Central memory CD4-positive, alpha-beta T cell (primary cell): Measurements from ENCODE around the gene RPL19.

Source experiments
- DNase-seq: peaks from one replicate; pipeline ENCODE4 v3.0.0; 2022

The RPL19 gene

GRCh38 chr17:39199820-39200069 is 338 bp upstream of the RPL19 start:
- DNase-seq, result peak; percentile 88

GRCh38 chr17:39200957-39201510 is 951 bp downstream of the RPL19 start:
- DNase-seq, result no peak

- no peak for DNase-seq
Measured at GRCh38 chr17:39204245-39204644, 4.2 kb downstream of the RPL19 start.

DNA sequence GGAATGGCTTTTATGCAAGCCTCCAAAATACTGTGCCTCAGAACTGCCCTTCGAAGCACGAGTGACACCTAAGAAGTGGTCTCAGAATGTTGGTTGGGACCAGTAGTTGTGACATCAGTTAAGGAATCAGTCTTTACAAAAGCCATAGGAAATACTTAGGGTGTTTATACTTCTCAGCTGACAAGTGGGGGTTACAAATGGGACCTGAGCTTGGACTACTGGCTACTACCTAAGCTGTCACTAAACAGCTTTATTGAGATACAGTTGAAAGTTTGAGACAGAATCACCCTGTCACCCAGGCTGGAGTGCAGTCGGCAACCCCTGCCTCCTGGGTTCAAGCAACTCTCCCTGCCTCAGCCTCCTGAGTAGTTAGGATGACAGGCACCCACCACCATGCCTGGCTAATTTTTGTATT is 5.0 kb downstream of the RPL19 start:
- no peak for DNase-seq

DNA sequence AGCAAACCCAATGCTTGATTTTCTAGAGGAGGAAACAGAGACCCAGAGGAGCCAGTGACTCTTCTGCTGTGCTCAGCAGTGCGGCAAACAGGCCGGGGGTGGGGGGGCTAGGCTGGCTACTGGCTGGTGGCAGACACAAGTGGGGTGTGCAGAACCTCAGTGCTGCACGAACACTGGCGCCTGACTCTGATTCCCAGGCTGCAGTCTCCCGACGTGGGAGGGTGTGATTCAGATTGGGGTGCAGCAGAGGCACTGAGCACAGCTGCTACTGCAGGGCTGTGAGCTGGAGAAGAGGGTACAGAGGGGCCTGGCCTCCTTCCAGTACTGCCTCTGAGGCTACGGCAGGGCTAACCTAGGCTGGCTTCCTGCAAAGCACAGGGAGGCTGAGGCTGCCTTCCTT is 8.1 kb downstream of the RPL19 start:
- DNase-seq, result no peak

- DNase-seq, result no peak
Measured at GRCh38 chr17:39208893-39209292, 8.8 kb downstream of the RPL19 start.

DNA sequence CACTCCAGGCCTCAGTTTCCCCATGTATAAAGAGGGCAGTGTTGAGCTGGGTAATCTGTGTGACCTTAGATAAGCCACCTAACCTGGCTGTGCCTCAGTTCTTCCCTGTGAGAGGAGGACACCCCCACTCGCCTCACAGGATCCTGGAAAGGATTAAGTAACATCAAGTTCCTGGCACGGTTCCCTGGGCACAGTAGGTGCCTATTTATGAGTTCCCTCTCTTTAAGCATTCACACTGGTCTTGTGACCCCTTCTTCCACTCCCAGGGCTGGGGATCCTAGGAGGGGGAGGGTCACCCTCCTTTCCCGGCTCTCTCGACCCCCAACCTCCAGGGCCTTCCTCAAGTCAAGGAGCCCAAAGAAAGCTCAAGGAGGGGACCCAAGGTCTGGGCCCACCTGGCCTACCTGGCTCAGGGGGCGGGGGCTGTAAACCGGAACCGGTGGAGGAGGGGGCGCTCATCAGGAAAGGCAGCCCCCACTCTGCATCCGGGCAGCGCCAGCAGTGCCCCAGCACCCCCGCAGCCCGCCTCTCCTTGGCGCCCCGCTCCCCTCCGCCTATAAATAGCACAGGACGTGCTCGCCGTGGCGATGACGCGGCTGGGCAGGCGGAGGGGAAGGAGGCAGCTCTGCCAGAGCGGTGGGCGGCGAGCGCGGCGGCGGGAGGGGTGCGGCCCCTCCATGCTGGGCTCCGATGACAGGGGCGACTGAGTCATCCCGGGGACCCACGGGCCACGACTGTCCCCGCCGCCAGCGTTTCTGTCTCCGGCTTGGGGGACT is 9.4 kb downstream of the RPL19 start:
- peak; percentile 58 for DNase-seq

DNA sequence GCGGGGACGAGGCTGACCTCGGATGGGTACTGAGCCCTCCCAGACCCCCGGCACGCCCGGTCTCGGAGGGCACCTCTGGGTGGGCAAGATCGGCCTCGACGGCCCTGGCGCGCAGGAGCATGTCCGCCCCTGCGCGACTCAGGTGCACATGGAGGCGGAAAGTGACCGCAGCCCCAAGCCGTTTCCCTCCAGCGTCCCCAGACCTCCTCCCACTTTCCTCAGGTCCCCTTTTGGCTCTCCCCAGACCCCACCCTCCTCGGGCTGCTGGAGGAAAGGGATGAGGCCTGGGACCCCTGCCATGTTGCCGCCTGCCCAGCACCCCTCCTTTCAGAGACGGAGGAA is 10.0 kb downstream of the RPL19 start:
- no peak for DNase-seq

- no peak for DNase-seq
Measured at GRCh38 chr17:39212195-39212810, 12.2 kb downstream of the RPL19 start.

GRCh38 chr17:39212841-39213480 is 12.9 kb downstream of the RPL19 start:
- no peak for DNase-seq

DNA sequence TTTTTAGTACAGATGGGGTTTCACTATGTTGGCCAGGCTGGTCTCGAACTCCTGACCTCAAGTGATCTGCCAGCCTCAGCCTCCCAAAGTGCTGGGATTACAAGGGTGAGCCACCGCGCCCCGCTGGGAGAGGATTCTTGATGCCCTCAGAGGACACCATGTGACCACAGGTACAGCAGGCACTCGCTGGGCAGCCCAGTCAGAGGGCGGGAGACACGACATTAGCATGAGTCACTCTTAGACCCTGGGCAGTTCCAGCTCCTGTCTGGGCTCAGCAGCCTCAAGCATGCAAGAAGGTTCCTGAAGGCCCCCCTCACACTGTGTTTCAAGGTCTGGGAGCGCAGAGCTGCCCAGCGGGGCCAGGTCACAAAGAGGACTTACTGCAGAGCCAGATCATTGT is 13.8 kb downstream of the RPL19 start:
- no peak for DNase-seq

DNA sequence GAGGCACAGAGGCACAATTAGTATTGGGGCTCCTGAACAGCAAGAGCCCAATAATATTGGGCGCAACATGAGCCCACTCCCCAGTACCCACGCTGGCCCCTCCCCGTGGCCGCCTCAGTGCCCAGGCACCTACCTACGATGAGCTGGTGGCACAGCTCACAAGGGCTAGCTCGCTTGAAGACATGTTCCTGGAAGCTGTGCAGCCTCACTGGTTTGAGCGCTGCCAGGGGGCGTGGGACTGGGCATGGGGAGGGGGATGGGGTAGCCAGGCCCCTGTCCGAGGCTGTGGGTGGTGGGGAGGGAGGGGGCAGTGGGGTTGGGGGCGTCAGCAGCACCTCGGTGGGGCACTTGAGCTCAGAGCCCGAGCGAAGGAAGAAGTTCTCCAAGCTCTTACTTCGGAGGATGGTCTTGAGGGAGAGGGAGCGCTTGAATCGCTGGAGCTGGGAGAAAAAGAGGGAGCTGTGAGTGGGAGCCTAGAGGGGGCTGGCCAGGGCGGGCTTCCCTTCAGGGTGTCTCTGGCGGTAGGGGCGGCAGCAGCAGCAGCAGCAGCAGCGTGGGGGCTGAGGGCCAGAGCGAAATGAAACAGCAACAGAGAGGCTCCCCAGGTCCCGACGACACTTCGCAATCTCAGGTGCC is 17.8 kb downstream of the RPL19 start:
- no peak for DNase-seq

DNA sequence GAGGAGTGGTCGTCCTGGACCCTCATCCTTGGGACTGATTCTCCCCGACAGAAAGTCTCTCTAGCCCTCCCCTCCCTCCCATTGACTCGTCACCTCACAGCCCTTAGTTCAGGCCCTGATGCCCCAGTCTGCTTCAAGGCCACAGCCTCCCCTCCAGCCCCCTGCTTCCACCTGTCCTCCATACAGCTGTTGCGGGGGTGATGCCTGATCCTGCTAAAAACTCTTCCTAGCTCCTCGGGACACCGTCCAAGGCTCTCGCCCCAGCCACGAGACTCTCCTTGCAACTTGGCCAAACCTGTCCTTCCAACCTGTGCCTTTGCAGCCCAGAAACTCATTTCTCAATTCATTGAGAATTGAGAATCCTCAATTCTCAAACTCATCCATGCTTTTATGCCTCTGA is 18.8 kb downstream of the RPL19 start:
- DNase-seq, result no peak

- DNase-seq, result no peak
Measured at GRCh38 chr17:39219647-39220154, 19.6 kb downstream of the RPL19 start.

GRCh38 chr17:39221572-39221971 is 21.5 kb downstream of the RPL19 start:
- no peak for DNase-seq

DNA sequence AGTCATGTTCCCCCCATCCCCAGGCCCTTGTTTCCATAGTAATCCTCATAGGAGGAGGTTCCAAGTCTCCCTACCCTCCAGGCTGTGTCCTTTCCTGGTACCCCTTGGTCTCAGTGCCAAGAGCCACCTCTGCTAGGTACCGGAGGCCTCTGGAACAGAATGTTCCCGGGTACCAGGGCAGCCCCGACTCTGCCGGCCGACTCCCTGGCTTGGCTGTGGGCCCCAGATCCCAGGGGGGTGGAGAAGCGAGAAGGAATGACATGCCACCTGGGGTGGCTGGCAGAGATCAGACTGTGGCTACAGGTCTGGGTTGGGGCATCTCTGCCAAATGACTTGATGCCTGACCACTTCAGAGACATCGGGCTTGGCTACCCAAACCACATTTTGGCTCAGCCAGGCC is 22.1 kb downstream of the RPL19 start:
- no peak for DNase-seq

DNA sequence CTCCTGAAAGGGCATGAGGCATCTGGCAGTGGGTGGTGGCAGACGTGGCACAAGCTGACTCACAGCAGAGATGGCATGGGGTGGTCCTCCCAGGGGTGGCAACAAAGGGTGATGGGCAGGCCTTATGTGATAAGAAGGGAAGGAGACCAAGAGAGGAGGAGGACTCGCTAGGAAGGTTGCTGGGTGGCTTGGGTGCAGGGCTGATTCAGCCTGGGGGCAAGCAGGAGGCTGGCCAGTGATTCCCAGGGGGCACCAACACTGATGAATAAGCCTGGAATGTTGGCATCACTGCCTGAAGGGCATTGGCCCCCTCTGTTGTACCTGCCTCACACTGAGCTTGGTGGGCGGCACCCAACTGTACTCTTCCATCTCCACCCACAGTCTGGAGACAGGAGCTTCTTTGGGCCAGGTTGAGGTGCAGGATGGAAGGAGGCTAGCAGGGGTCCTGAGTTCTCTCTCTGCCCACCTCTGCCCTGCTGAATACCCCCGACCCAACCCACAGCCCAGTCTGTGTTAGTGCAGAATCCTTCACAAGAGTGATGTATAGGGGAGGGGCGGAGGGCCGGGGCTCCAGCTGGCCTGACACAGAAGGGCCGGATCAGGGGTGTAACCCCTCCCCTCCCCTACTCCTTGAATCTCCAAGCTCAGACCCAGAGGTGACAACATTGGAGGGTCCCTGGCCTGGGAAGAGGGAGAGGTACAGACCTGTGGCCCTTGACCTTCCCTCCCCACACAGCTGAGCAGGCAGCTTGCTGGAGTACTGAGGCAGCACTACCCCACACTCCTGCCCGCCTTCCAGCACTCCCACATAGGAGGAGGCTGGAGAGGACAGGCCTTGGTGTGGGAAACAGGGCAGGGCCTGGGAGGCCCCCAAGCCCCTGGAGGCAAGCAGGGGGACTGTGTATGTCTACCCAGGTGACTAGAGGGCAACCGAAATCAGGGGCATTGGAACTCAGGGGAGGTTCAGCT is 23.1 kb downstream of the RPL19 start:
- DNase-seq, result no peak

DNA sequence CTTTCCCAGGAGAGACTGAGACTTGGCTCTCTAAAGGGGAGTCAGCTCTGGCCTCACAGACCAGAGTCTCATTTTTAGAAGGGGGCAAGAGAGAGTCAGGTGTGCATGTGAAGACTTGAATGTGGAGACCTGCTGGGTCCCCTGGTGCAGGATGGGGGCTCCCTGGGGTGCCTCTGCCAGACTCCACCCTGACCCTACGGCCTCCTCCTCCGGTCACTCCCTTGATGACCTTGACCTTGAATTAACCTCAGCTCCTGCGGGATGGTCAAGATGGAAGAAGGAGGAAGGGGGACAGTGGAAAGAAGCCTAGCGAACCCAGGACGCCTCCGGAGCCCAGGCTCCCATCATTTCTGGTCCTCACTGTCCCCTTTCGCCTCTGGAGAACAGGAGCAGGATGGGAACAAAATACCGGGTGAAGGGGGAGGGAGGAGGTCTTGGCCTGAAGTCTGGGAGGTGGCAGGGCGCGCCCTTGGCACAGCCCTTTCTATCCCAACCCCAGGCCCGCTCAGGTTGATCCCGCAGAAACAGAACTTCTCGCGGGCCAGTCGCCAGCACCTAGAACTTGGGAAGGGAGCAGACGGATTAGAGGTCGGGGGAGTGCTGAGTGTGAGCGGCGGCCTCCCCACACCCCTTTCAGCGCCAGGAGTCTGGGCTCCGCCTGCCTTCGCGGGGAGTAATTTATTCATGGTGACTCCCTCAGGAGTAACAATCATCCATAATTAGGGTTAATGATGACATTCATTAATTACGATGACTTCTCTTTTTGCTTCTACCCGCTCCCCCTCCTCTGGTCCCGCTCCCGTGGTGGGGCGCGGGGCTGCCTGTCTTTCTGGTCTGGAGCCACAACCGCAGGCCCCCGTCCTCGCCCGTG is 24.1 kb downstream of the RPL19 start:
- no peak for DNase-seq

- no peak for DNase-seq
Measured at GRCh38 chr17:39224778-39225307, 24.8 kb downstream of the RPL19 start.

GRCh38 chr17:39225308-39225958 is 25.4 kb downstream of the RPL19 start, which contains the start of gene STAC2:
Gene STAC2 (minus strand): TSS chr17:39225945. CDS start chr17:39225502, 443 bp downstream.
- no peak for DNase-seq
